Esophagus (tissue), 2 donors: Measurements from ENCODE around the gene NDUFS5. TPM values are rescaled to one million over a fixed set of nuclear protein-coding genes. Genes with fewer than 3 reads are reported as not detected.
"Not testable (repeated sequence)": the region's sequence is repeated elsewhere in the genome, so short reads cannot be mapped to it uniquely, and the experiment has no call there.

Experiments
- H3K27ac ChIP-seq, 2 donors: one replicate each; pipeline ENCODE4 v1.5.1; 2013; ENCODE audit warnings: low read depth in 2 of 2, mild to moderate bottlenecking in 2 of 2, inconsistent platforms in 1 of 2, low read length in 1 of 2, moderate library complexity in 1 of 2
- H3K27me3 ChIP-seq, 2 donors: one replicate each; pipeline ENCODE4 v1.6.1; 2013; ENCODE audit warnings: low read length in 2 of 2, control low read depth in 1 of 2, mild to moderate bottlenecking in 1 of 2; ENCODE audit not compliant: insufficient read depth in 2 of 2, control insufficient read depth in 1 of 2
- H3K36me3 ChIP-seq, 2 donors: one replicate each; pipeline ENCODE4 v1.6.1; 2013; ENCODE audit warnings: low read length in 1 of 2; ENCODE audit not compliant: control insufficient read depth in 2 of 2, insufficient read depth in 2 of 2
- H3K4me1 ChIP-seq, 2 donors: one replicate each; pipeline ENCODE4 v1.6.1; 2013; ENCODE audit warnings: low read length in 1 of 2; ENCODE audit not compliant: control insufficient read depth in 2 of 2, insufficient read depth in 2 of 2
- H3K4me3 ChIP-seq, 2 donors: one replicate each; pipeline ENCODE4 v1.5.1; 2013; ENCODE audit warnings: low read length in 2 of 2, mild to moderate bottlenecking in 2 of 2, low read depth in 1 of 2, moderate library complexity in 1 of 2
- H3K9me3 ChIP-seq, 2 donors: one replicate each; pipeline ENCODE4 v1.6.1; 2013; ENCODE audit warnings: mild to moderate bottlenecking in 2 of 2, low read depth in 1 of 2, low read length in 1 of 2, moderate library complexity in 1 of 2; ENCODE audit not compliant: control insufficient read depth in 2 of 2, insufficient read depth in 1 of 2
- WGBS, 2 donors: extraction: QIAGEN DNeasy Blood & Tissue Kit; methylation state at CpG; one replicate each; pipeline ENCODE4 v1.1.7; 2013; 5-methylcytosine and 5-hydroxymethylcytosine counted together
- polyA plus RNA-seq, 2 donors: library from polyadenylated mRNA; stranded (reverse); fragments of 200-250 nt; gene quantifications; one replicate each; pipeline ENCODE4 v1.2.3, GENCODE V29; 2013
- donor health status: healthy with polysubstance abuse.
- donor health status: Bipolar disorder and iron deficiency.

Gene NDUFS5
- polyA plus RNA-seq, 2 donors: 545 to 814 TPM

DNA sequence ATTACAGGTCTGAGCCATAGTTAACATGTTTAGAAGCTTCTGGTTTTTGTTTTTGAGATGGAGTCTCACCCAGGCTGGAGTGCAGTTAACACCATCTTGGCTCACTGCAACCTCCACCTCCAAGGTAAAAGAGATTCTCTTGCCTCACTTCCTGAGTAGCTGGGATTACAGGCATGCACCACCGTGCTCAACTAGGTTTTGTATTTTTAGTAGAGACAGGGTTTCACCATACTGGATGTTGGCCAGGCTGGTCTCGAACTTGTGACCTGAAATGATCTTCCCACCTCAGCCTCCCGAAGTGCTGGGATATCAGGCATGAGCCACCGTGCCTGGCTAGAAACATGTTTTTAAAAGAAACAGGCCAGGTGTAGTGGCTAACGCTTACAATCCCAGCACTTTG lies 10.5 kb downstream of the NDUFS5 start:
- Histone ChIP-seq H3K27me3 (no peaks in the 10 kb centered on the region), H3K27ac (no peak overlapping the region), H3K4me1 (no peaks in the 10 kb centered on the region), H3K4me3 (no peak overlapping the region), H3K36me3 (peaks cover 4 to 5% of the 10 kb centered on the region in 2 donors), H3K9me3 (no peaks in the 10 kb centered on the region)
- 87 to 96% methylated on average over 5 of the region's 5 CpGs for WGBS, 2 donors

DNA sequence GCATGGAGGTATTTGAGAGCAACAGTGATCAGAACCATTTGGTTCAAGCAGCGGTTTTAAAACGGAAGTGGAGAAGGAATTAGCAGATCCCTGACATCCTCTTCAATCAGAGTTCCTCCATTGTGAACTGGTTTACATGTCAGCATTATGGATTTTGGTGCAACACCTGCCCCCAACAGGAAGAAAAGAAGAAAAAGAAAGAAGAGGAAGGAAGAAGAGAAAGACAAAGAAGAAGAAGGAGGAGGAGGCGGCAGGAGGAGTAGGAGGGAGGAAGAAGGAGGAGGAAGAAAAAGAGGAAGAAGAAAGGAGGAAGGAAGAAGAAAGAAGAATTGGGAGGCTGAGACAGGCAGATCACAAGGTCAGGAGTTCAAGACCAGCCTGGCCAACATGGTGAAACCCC lies 17.4 kb downstream of the NDUFS5 start:
- no peaks in the 10 kb centered on the region for H3K36me3 ChIP-seq
- WGBS, 2 donors: 88% methylated on average over 3 of the region's 3 CpGs
- H3K4me3 ChIP-seq: no peak overlapping the region
- H3K27me3 ChIP-seq: no peaks in the 10 kb centered on the region
- no peaks in the 10 kb centered on the region for H3K4me1 ChIP-seq
- H3K9me3 ChIP-seq: no peaks in the 10 kb centered on the region
- no peak overlapping the region for H3K27ac ChIP-seq

DNA sequence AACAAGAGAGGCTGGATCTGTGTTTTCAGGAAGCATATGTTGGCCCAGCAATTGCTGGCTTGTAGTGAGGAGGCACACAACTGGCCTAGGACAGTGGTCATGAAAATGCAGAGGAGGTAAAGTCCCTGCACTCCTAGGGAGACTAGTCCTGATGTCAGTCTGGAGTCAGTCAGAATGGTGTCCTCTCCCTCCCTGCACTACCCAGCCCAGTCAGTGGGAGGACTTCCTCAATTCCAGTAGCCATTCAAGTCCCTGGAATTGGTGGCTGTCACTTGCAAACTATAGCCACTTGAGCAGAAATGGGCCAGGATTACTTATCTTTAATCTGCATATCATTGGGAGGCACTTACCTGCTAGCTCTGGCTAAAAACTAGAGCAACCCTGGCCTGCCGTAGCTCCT lies 18.6 kb downstream of the NDUFS5 start:
- no peak overlapping the region for H3K27ac ChIP-seq
- 86 to 97% methylated on average over 1 of the region's 1 CpG for WGBS, 2 donors
- no peaks in the 10 kb centered on the region for H3K27me3 ChIP-seq
- no peak overlapping the region for H3K4me3 ChIP-seq
- no peaks in the 10 kb centered on the region for H3K36me3 ChIP-seq
- H3K4me1 ChIP-seq: no peaks in the 10 kb centered on the region
- H3K9me3 ChIP-seq: no peaks in the 10 kb centered on the region

DNA sequence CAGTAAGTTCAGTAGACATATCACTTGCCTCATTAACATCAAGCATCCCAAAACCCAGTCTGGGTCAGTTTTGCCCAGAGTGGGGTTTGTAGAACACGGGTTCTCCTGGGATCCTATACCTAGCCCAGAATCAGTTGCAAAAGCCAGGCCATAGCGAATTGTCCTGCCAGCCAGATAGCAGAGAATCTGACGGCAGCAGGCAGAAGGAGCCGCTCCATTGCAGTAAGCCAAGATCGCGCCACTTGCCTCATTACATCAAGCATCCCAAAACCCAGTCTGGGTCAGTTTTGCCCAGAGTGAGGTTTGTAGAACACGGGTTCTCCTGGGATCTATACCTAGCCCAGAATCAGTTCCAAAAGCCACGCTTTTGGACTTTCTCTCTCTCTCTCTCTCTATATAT lies 19.1 kb downstream of the NDUFS5 start:
- no peaks in the 10 kb centered on the region for H3K36me3 ChIP-seq
- no peak overlapping the region for H3K27ac ChIP-seq
- H3K4me3 ChIP-seq: no peak overlapping the region
- no peaks in the 10 kb centered on the region for H3K9me3 ChIP-seq
- no peaks in the 10 kb centered on the region for H3K27me3 ChIP-seq
- WGBS, 2 donors: 77 to 84% methylated on average over 8 of the region's 8 CpGs
- no peaks in the 10 kb centered on the region for H3K4me1 ChIP-seq

DNA sequence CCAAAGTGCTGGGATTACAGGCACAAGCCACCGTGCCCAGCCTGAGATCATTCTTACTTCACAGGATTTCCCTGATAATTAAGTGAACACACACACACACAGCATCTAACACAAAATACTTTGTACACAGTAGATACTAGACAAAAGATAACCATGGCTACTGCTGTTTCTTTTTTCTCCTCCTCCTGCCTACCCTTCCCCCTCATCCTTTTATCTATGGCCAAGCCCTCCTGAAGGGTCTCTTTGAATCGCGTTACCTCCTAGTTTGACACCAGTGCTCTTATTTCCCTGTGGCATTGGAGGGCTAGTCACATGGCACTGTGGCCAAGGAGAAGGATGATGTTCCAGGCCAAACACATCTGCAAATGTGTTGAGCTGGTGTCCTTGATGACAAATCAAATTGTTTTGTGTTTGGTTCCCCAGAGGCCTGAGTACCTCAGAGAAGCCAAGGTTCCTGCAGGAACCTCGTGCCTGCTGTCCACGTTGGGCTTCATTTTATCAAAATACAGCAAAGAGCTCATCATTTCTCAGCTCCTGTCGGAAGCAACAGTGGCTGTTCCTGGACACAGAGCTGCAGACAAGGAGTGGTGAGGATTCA lies 20.6 kb downstream of the NDUFS5 start:
- Histone ChIP-seq H3K27ac (no peak overlapping the region), H3K4me3 (no peak overlapping the region), H3K4me1 (no peaks in the 10 kb centered on the region), H3K27me3 (no peaks in the 10 kb centered on the region), H3K36me3 (no peaks in the 10 kb centered on the region), H3K9me3 (no peaks in the 10 kb centered on the region)
- WGBS, 2 donors: 75 to 79% methylated on average over 6 of the region's 6 CpGs

DNA sequence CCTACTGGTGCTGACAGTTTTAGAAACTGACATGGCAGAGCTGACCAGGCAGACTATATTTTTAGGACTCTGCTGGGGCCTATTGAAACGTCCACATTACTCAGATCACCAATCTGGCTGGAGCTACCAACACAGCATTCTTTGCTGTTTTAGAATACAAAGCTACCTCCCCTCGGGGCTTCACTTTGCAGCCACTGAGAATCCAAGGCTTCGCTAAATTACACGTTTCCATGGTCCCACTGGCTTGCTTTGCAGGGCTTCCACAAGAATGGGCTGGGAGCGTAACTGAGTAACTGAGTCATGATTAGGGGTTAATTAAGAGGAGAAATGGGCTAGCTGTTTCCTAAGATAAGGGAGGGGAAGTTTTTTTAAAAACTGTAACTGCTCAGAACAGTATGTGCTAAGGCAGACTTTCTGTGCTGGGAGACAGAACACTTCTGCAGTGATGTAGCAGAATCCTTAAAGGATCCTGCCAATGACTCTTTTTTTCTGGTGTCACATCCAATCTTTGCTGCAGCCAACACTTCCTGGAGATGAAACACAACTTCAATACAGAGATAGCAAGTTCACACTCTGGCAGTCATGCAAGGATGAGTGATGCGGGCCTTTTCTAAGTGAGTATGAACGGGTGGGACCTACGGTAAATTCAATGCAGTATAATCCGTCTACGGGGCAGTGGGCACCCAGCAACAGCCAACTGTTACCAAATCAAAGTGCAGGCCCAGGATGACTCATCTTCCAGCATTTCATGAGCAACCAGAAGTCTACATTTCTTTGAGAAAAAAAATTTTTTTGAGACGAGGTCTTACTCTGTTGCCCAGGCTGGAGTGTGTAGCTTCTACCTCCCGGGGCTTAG lies 21.5 kb downstream of the NDUFS5 start:
- no peaks in the 10 kb centered on the region for H3K27me3 ChIP-seq
- no peaks in the 10 kb centered on the region for H3K4me1 ChIP-seq
- H3K9me3 ChIP-seq: no peaks in the 10 kb centered on the region
- no peaks in the 10 kb centered on the region for H3K36me3 ChIP-seq
- H3K4me3 ChIP-seq: no peak overlapping the region
- WGBS, 2 donors: 55 to 67% methylated on average over 12 of the region's 12 CpGs
- H3K27ac ChIP-seq: peak overlapping the region in 1 of 2 donors; percentile 7

DNA sequence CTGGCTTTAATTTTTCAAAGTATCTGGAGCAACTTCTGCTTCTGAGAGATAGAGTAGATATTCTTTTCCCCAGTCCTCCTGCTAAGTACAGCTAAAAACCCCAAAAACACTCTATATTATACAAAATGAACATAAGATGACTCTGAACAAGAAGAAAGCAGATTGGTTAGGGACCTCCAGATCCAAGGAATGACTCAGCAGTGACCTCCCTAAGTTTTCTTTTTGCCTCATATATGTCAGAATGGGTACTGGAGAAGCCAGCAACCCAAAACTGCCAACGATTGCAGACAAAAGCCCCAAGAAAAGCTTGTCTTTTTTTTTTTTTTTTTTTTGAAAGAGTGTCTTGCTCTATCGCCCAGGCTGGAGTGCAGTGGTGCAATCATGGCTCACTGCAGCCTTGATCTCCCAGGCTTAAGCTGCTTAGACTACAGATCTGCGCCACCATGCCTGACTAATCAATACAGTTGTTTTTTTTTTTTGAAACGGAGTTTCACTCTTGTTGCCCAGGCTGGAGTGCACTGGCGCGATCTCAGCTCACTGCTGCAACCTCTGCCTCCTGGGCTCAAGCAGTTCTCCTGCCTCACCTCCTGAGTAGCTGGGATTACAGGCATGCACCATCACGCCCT lies 22.7 kb downstream of the NDUFS5 start:
- no peaks in the 10 kb centered on the region for H3K36me3 ChIP-seq
- H3K4me3 ChIP-seq: no peak overlapping the region
- 73 to 76% methylated on average over 7 of the region's 7 CpGs for WGBS, 2 donors
- H3K4me1 ChIP-seq: no peaks in the 10 kb centered on the region
- no peaks in the 10 kb centered on the region for H3K27me3 ChIP-seq
- no peak overlapping the region for H3K27ac ChIP-seq
- H3K9me3 ChIP-seq: no peaks in the 10 kb centered on the region

DNA sequence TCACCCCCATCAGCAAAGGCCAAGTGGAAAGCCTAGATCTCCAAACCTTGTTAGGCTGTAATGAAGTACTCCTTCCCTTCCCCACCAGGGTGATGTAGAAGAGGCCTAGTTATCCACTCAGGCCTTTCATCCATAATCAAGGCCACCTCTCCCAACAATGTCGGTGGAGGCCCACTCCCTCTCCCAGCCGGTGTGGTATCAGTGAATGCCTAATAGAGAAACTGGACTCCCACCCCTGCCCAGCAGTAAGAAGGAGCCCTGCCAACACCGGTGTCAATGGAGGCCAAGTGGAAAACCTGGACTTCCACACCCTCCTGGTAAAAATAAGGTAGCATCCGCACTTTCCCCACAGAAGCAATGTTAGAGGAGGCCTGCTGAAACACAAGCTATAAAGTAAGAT lies 23.9 kb downstream of the NDUFS5 start:
- no peaks in the 10 kb centered on the region for H3K27me3 ChIP-seq
- 96 to 97% methylated on average over 4 of the region's 4 CpGs for WGBS, 2 donors
- no peaks in the 10 kb centered on the region for H3K36me3 ChIP-seq
- H3K4me3 ChIP-seq: no peak overlapping the region
- no peaks in the 10 kb centered on the region for H3K4me1 ChIP-seq
- H3K27ac ChIP-seq: no peak overlapping the region
- H3K9me3 ChIP-seq: no peaks in the 10 kb centered on the region

DNA sequence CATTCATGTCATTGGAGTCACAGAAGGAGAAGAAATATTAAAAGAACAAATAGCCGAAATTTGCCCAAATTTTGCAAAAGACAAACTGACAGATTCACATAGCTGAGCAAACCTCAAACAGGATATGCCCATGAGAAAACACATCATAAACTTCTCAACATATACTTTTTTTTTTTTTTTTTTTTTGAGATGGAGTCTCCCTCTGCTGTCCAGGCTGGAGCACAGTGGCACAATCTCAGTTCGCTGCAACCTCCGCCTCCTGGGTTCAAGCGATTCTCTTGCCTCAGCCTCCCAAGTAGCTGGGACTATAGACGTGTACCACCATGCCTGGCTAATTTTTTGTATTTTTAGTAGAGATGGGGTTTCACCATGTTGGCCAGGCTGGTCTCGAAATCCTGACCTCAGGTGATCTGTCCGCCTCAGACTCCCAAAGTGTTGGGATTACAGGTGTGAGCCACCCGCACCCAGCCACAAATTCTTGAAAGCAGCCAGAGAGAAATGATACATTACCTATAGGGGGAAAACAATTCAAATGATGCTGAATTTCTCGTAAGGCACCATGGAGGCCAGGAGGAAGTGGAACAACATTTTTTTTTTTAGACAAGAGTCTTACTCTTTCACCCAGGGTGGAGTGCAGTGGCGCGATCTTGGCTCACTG lies 25.2 kb downstream of the NDUFS5 start:
- H3K27ac ChIP-seq, H3K27me3 ChIP-seq, H3K9me3 ChIP-seq, H3K4me1 ChIP-seq, H3K4me3 ChIP-seq, H3K36me3 ChIP-seq: not testable (repeated sequence)
- 82 to 85% methylated on average over 11 of the region's 11 CpGs for whole genome bisulfite sequencing, 2 donors
